ENCODE data around the gene KIAA0513.

The KIAA0513 gene

GRCh38 chr16:85003725-85004586 is 23.6 kb upstream of the KIAA0513 start:
- H3K4me3 ChIP-seq (ENCODE audit: low read length), result no peak overlapping the region

GRCh38 chr16:85004587-85005205 is 22.9 kb upstream of the KIAA0513 start:
- H3K4me3 ChIP-seq (ENCODE audit: low read length), result no peak overlapping the region
- no peak for DNase-seq (ENCODE audit: low read depth, low spot score)

More at GRCh38 chr16:85003725-85004586, 23.6 kb upstream of the KIAA0513 start:
- DNase-seq (ENCODE audit: low read depth, low spot score), result no peak

GRCh38 chr16:85005285-85006069 is 22.1 kb upstream of the KIAA0513 start:
- no peak overlapping the region for H3K4me3 ChIP-seq (ENCODE audit: low read length)
- no peak for DNase-seq (ENCODE audit: low read depth, low spot score)

- no peak for DNase-seq (ENCODE audit: low read depth, low spot score)
- no peak overlapping the region for H3K4me3 ChIP-seq (ENCODE audit: low read length)
Observed at GRCh38 chr16:85006639-85007038, 21.0 kb upstream of the KIAA0513 start.

GRCh38 chr16:85007496-85008214 is 19.9 kb upstream of the KIAA0513 start:
- no peak overlapping the region for H3K4me3 ChIP-seq (ENCODE audit: low read length)
- DNase-seq (ENCODE audit: low read depth, low spot score), result no peak

- H3K4me3 ChIP-seq (ENCODE audit: low read length), result no peak overlapping the region
- no peak for DNase-seq (ENCODE audit: low read depth, low spot score)
Observed at GRCh38 chr16:85008271-85008670, 19.3 kb upstream of the KIAA0513 start.

- DNase-seq (ENCODE audit: low read depth, low spot score), result no peak
Observed at GRCh38 chr16:85010446-85010930, 17.1 kb upstream of the KIAA0513 start.

GRCh38 chr16:85010931-85011845 is 16.4 kb upstream of the KIAA0513 start, which contains the start of gene ZDHHC7:
Gene ZDHHC7, minus strand, starts transcription at chr16:85011535. Its CDS starts 20,917 bp downstream, at chr16:84990618.
- H3K4me3 ChIP-seq (ENCODE audit: low read length), result peak within 1 kb of the TSS; percentile 95
- DNase-seq (ENCODE audit: low read depth, low spot score), result peak; percentile 68

More at GRCh38 chr16:85010446-85010930, 17.1 kb upstream of the KIAA0513 start:
- H3K4me3 ChIP-seq (ENCODE audit: low read length), result peak overlapping the region; percentile 95

GRCh38 chr16:85011846-85012284 is 15.7 kb upstream of the KIAA0513 start:
- peak overlapping the region; percentile 95 for H3K4me3 ChIP-seq (ENCODE audit: low read length)
- DNase-seq (ENCODE audit: low read depth, low spot score), result no peak

GRCh38 chr16:85014311-85014710 is 13.3 kb upstream of the KIAA0513 start:
- DNase-seq (ENCODE audit: low read depth, low spot score), result no peak
- H3K4me3 ChIP-seq (ENCODE audit: low read length), result no peak overlapping the region

- H3K4me3 ChIP-seq (ENCODE audit: low read length), result no peak overlapping the region
- DNase-seq (ENCODE audit: low read depth, low spot score), result no peak
Observed at GRCh38 chr16:85015481-85016187, 12.0 kb upstream of the KIAA0513 start.

- DNase-seq (ENCODE audit: low read depth, low spot score), result no peak
- no peak overlapping the region for H3K4me3 ChIP-seq (ENCODE audit: low read length)
Observed at GRCh38 chr16:85017151-85017550, 10.4 kb upstream of the KIAA0513 start.

- no peak overlapping the region for H3K4me3 ChIP-seq (ENCODE audit: low read length)
- DNase-seq (ENCODE audit: low read depth, low spot score), result no peak
Observed at GRCh38 chr16:85017633-85018032, 10.0 kb upstream of the KIAA0513 start.

GRCh38 chr16:85018529-85019236 is 8.9 kb upstream of the KIAA0513 start:
- DNase-seq (ENCODE audit: low read depth, low spot score), result no peak
- H3K4me3 ChIP-seq (ENCODE audit: low read length), result no peak overlapping the region

GRCh38 chr16:85019659-85020245 is 7.8 kb upstream of the KIAA0513 start:
- no peak overlapping the region for H3K4me3 ChIP-seq (ENCODE audit: low read length)
- no peak for DNase-seq (ENCODE audit: low read depth, low spot score)
